Effector memory CD4-positive, alpha-beta T cell (primary cell): ENCODE data around the gene CCS.

Experiments used
- DNase-seq, 3 donors: peaks; one replicate each; pipeline ENCODE4 v3.0.0-alpha.2; 2020
- H3K27ac ChIP-seq: 2 replicates; pipeline ENCODE4 v1.7.0; 2013; ENCODE audit warnings: mild to moderate bottlenecking, low read length, moderate library complexity; ENCODE audit not compliant: insufficient read depth, poor library complexity, severe bottlenecking
- H3K27me3 ChIP-seq: replicated peaks from 2 replicates; pipeline ENCODE4 v1.7.0; 2013; ENCODE audit warnings: mild to moderate bottlenecking, low read length; ENCODE audit not compliant: insufficient read depth, control insufficient read depth, poor library complexity, severe bottlenecking
- H3K36me3 ChIP-seq: 2 replicates; pipeline ENCODE4 v1.7.0; 2013; ENCODE audit warnings: mild to moderate bottlenecking, low read length, moderate library complexity; ENCODE audit not compliant: control insufficient read depth, insufficient read depth
- H3K4me1 ChIP-seq: 2 replicates; pipeline ENCODE4 v1.7.0; 2013; ENCODE audit warnings: low read length, mild to moderate bottlenecking; ENCODE audit not compliant: control insufficient read depth, insufficient read depth, poor library complexity, severe bottlenecking
- H3K4me3 ChIP-seq: 2 replicates; pipeline ENCODE4 v1.7.0; 2013; ENCODE audit warnings: low read length, low read depth, mild to moderate bottlenecking; ENCODE audit not compliant: insufficient read depth, poor library complexity, severe bottlenecking
- H3K9me3 ChIP-seq: 2 replicates; pipeline ENCODE4 v1.7.0; 2013; ENCODE audit warnings: mild to moderate bottlenecking, low read length, moderate library complexity; ENCODE audit not compliant: control insufficient read depth

Gene CCS

GRCh38 chr11:66561178-66561974 lies 31.6 kb upstream of the CCS start:
- peaks cover 4% of the 10 kb centered on the region for H3K4me1 ChIP-seq
- H3K27me3 ChIP-seq, result no peaks in the 10 kb centered on the region
- no peak overlapping the region for H3K4me3 ChIP-seq
- no peaks in the 10 kb centered on the region for H3K36me3 ChIP-seq
- no peaks in the 10 kb centered on the region for H3K9me3 ChIP-seq
- no peak overlapping the region for H3K27ac ChIP-seq
- no peak for DNase-seq

GRCh38 chr11:66561975-66562248 lies 31.1 kb upstream of the CCS start:
- Histone ChIP-seq H3K36me3 (no peaks in the 10 kb centered on the region), H3K27ac (no peak overlapping the region), H3K4me3 (no peak overlapping the region), H3K27me3 (no peaks in the 10 kb centered on the region), H3K4me1 (peaks cover 4% of the 10 kb centered on the region), H3K9me3 (no peaks in the 10 kb centered on the region)
- no peak for DNase-seq

GRCh38 chr11:66562275-66562674 lies 30.7 kb upstream of the CCS start:
- Histone ChIP-seq H3K4me1 (peaks cover 4% of the 10 kb centered on the region), H3K27ac (no peak overlapping the region), H3K27me3 (no peaks in the 10 kb centered on the region), H3K9me3 (no peaks in the 10 kb centered on the region), H3K4me3 (no peak overlapping the region), H3K36me3 (no peaks in the 10 kb centered on the region)
- no peak for DNase-seq

- Histone ChIP-seq H3K4me1 (peaks cover 9% of the 10 kb centered on the region), H3K27me3 (no peaks in the 10 kb centered on the region), H3K36me3 (no peaks in the 10 kb centered on the region), H3K4me3 (no peak overlapping the region), H3K27ac (no peak overlapping the region), H3K9me3 (no peaks in the 10 kb centered on the region)
- no peak for DNase-seq
These were observed 29.9 kb upstream of the CCS start for GRCh38 chr11:66562907-66563583.

GRCh38 chr11:66563832-66564231 lies 29.2 kb upstream of the CCS start:
- Histone ChIP-seq H3K4me3 (no peak overlapping the region), H3K27ac (no peak overlapping the region), H3K9me3 (no peaks in the 10 kb centered on the region), H3K27me3 (no peaks in the 10 kb centered on the region), H3K36me3 (no peaks in the 10 kb centered on the region), H3K4me1 (peaks cover 8% of the 10 kb centered on the region)
- DNase-seq, result no peak

GRCh38 chr11:66564538-66564937 lies 28.4 kb upstream of the CCS start:
- no peaks in the 10 kb centered on the region for H3K9me3 ChIP-seq
- H3K27me3 ChIP-seq, result no peaks in the 10 kb centered on the region
- H3K36me3 ChIP-seq, result no peaks in the 10 kb centered on the region
- H3K4me1 ChIP-seq, result peaks cover 5% of the 10 kb centered on the region
- no peak overlapping the region for H3K27ac ChIP-seq
- DNase-seq, result no peak
- H3K4me3 ChIP-seq, result no peak overlapping the region

GRCh38 chr11:66564984-66565383 lies 28.0 kb upstream of the CCS start:
- DNase-seq, result no peak
- H3K9me3 ChIP-seq, result no peaks in the 10 kb centered on the region
- H3K36me3 ChIP-seq, result no peaks in the 10 kb centered on the region
- H3K27ac ChIP-seq, result no peak overlapping the region
- no peak overlapping the region for H3K4me3 ChIP-seq
- no peaks in the 10 kb centered on the region for H3K27me3 ChIP-seq
- peaks cover 5% of the 10 kb centered on the region for H3K4me1 ChIP-seq

GRCh38 chr11:66566221-66566620 lies 26.8 kb upstream of the CCS start:
- DNase-seq, result no peak
- Histone ChIP-seq H3K27me3 (no peaks in the 10 kb centered on the region), H3K27ac (no peak overlapping the region), H3K36me3 (no peaks in the 10 kb centered on the region), H3K9me3 (no peaks in the 10 kb centered on the region), H3K4me1 (peaks cover 5% of the 10 kb centered on the region), H3K4me3 (no peak overlapping the region)

- no peak for DNase-seq
- H3K4me3 ChIP-seq, result peak overlapping the region; percentile 65
- H3K36me3 ChIP-seq, result no peaks in the 10 kb centered on the region
- H3K27ac ChIP-seq, result no peak overlapping the region
- peaks cover 5% of the 10 kb centered on the region for H3K4me1 ChIP-seq
- H3K9me3 ChIP-seq, result no peaks in the 10 kb centered on the region
- H3K27me3 ChIP-seq, result no peaks in the 10 kb centered on the region
These were observed 25.2 kb upstream of the CCS start for GRCh38 chr11:66567787-66568123.

GRCh38 chr11:66568124-66568916 lies 24.7 kb upstream of the CCS start, which contains the start of gene CTSF:
Gene CTSF, minus strand, starts transcription at chr11:66568606. Its CDS starts 120 bp downstream, at chr11:66568486.
- DNase-seq, result peak; percentile 44 to 70 (median 48)
- no peak within 1 kb of the TSS for H3K27ac ChIP-seq
- no peaks in the 10 kb centered on the region for H3K9me3 ChIP-seq
- H3K4me3 ChIP-seq, result peak within 1 kb of the TSS; percentile 65
- H3K4me1 ChIP-seq, result peaks cover 5% of the 10 kb centered on the region
- H3K27me3 ChIP-seq, result no peaks in the 10 kb centered on the region
- H3K36me3 ChIP-seq, result no peaks in the 10 kb centered on the region
